GM23248 (cell line): ENCODE measurements around the gene MPND.

Experiments
- EZH2 ChIP-seq: fragments of 200-600 bp; sonication (generic); IDR thresholded peaks from 2 replicates; pipeline ENCODE4 v1.6.1; 2018; ENCODE audit warnings: antibody characterized with exemption, mild to moderate bottlenecking; ENCODE audit not compliant: insufficient read depth, poor library complexity, severe bottlenecking
- EZH2phosphoT487 ChIP-seq: fragments of 200-600 bp; sonication (generic); IDR thresholded peaks from 2 replicates; pipeline ENCODE4 v1.6.1; 2018; ENCODE audit warnings: antibody characterized with exemption, moderate library complexity, mild to moderate bottlenecking, low read depth; ENCODE audit not compliant: insufficient read depth

GRCh38 chr19:4342615-4343369 is 570 bp upstream of the MPND start:
- no peak for TF ChIP-seq EZH2phosphoT487
- TF ChIP-seq EZH2 = no peak
